Smooth muscle cell (in vitro differentiated cells): ENCODE data around the gene C10orf143. TPM values are rescaled to one million over a fixed set of nuclear protein-coding genes. Genes with fewer than 3 reads are reported as not detected.

ENCODE experiments used
- DNase-seq: peaks from one replicate; lab custom pipeline; 2025; ENCODE audit not compliant: unreplicated experiment; lab: John Stamatoyannopoulos, UW
- H2AFZ ChIP-seq: fragments of 200-600 bp; sonication (generic); 2 replicates; pipeline ENCODE4 v1.6.0; 2016; ENCODE audit warnings: antibody characterized with exemption, low read depth, mild to moderate bottlenecking
- H3F3A ChIP-seq: fragments of 200-600 bp; sonication (generic); 2 replicates; pipeline ENCODE4 v1.6.0; 2017; ENCODE audit warnings: antibody characterized with exemption, low read depth
- H3K27ac ChIP-seq: fragments of 200-600 bp; sonication (generic); 2 replicates; pipeline ENCODE4 v1.5.1; 2016; ENCODE audit warnings: low read depth, mild to moderate bottlenecking
- H3K27me3 ChIP-seq: fragments of 200-600 bp; sonication (generic); 2 replicates; pipeline ENCODE4 v1.6.1; 2016; ENCODE audit warnings: low read depth, mild to moderate bottlenecking
- H3K36me3 ChIP-seq: fragments of 200-600 bp; sonication (generic); 2 replicates; pipeline ENCODE4 v1.5.1; 2016; ENCODE audit warnings: low read depth
- H3K4me1 ChIP-seq: fragments of 200-600 bp; sonication (generic); 2 replicates; pipeline ENCODE4 v1.5.1; 2016; ENCODE audit warnings: low read depth
- H3K4me2 ChIP-seq: fragments of 200-600 bp; sonication (generic); 2 replicates; pipeline ENCODE4 v1.6.0; 2016; ENCODE audit warnings: mild to moderate bottlenecking
- H3K4me3 ChIP-seq: fragments of 200-600 bp; sonication (generic); 2 replicates; pipeline ENCODE4 v1.5.1; 2016; ENCODE audit warnings: mild to moderate bottlenecking
- H3K79me2 ChIP-seq: fragments of 200-600 bp; sonication (generic); 2 replicates; pipeline ENCODE4 v1.6.0; 2016; ENCODE audit warnings: low read depth, mild to moderate bottlenecking
- H3K9ac ChIP-seq: fragments of 200-600 bp; sonication (generic); 2 replicates; pipeline ENCODE4 v1.6.0; 2016; ENCODE audit warnings: low read depth
- H3K9me3 ChIP-seq: fragments of 200-600 bp; sonication (generic); replicated peaks from 2 replicates; pipeline ENCODE4 v1.5.1; 2016; ENCODE audit warnings: low read depth
- H4K20me1 ChIP-seq: fragments of 200-600 bp; sonication (generic); 2 replicates; pipeline ENCODE4 v1.6.0; 2016; ENCODE audit warnings: low read depth
- CTCF ChIP-seq: fragments of 200-600 bp; sonication (generic); IDR thresholded peaks from 2 replicates; pipeline ENCODE4 v1.5.1; 2017; ENCODE audit warnings: borderline replicate concordance, mild to moderate bottlenecking, antibody characterized with exemption; ENCODE audit not compliant: insufficient read depth, poor library complexity, severe bottlenecking
- WGBS: methylation state at CpG from one replicate; pipeline ENCODE4 v1.1.7; 2016; ENCODE audit warnings: low lambda C conversion rate; 5-methylcytosine and 5-hydroxymethylcytosine counted together
- polyA plus RNA-seq: library from polyadenylated mRNA; unstranded; fragments of >200 nt; fragmentation: Nextera tagmentation; extraction: Ambion mirVana; gene quantifications from 2 replicates; pipeline ENCODE4 v1.2.1, GENCODE V29; 2016
- total RNA-seq: library from RNA; depleted of rRNA; stranded (reverse); fragments of >200 nt; gene quantifications from 2 replicates; pipeline ENCODE4 v1.2.3, GENCODE V29; 2014

Gene C10orf143
- total and polyA plus RNA-seq, 2 experiments from 2014 or later, result 2.0 TPM; not detected in 1

GRCh38 chr10:130037169-130037661 is 73.4 kb downstream of the C10orf143 start:
- Histone ChIP-seq H3F3A (no peaks in the 10 kb centered on the region), H3K79me2 (no peaks in the 10 kb centered on the region), H3K4me3 (no peak overlapping the region), H3K9ac (no peak overlapping the region), H3K4me2 (no peak overlapping the region), H3K27me3 (peaks cover 11% of the 10 kb centered on the region), H3K27ac (no peak overlapping the region), H2AFZ (no peak overlapping the region), H3K9me3 (no peaks in the 10 kb centered on the region), H4K20me1 (no peaks in the 10 kb centered on the region), H3K36me3 (no peaks in the 10 kb centered on the region), H3K4me1 (no peaks in the 10 kb centered on the region)
- TF ChIP-seq CTCF, result no peak
- WGBS, result 92% methylated on average over 14 of the region's 14 CpGs
- DNase-seq, result no peak

- 91% methylated on average over 13 of the region's 13 CpGs for WGBS
- Histone ChIP-seq H2AFZ (no peak overlapping the region), H3K27me3 (peaks cover 4% of the 10 kb centered on the region), H3K36me3 (no peaks in the 10 kb centered on the region), H3K9me3 (no peaks in the 10 kb centered on the region), H3K79me2 (no peaks in the 10 kb centered on the region), H4K20me1 (no peaks in the 10 kb centered on the region), H3K27ac (no peak overlapping the region), H3K4me3 (no peak overlapping the region), H3K9ac (no peak overlapping the region), H3K4me1 (no peaks in the 10 kb centered on the region), H3F3A (no peaks in the 10 kb centered on the region), H3K4me2 (no peak overlapping the region)
- TF ChIP-seq CTCF, result no peak
- no peak for DNase-seq
Observed at GRCh38 chr10:130036296-130037065, 74.1 kb downstream of the C10orf143 start.

GRCh38 chr10:130029209-130029608 is 81.4 kb downstream of the C10orf143 start:
- no peaks in the 10 kb centered on the region for H3K27me3 ChIP-seq
- no peaks in the 10 kb centered on the region for H3F3A ChIP-seq
- H3K4me1 ChIP-seq, result no peaks in the 10 kb centered on the region
- no peak for DNase-seq
- TF ChIP-seq CTCF, result no peak
- H3K4me2 ChIP-seq, result no peak overlapping the region
- no peak overlapping the region for H3K27ac ChIP-seq
- 92% methylated on average over 4 of the region's 4 CpGs for WGBS
- no peak overlapping the region for H3K9ac ChIP-seq
- no peaks in the 10 kb centered on the region for H3K36me3 ChIP-seq
- H2AFZ ChIP-seq, result no peak overlapping the region
- H3K4me3 ChIP-seq, result no peak overlapping the region
- no peaks in the 10 kb centered on the region for H3K79me2 ChIP-seq
- H3K9me3 ChIP-seq, result no peaks in the 10 kb centered on the region
- no peaks in the 10 kb centered on the region for H4K20me1 ChIP-seq

GRCh38 chr10:130028465-130028819 is 82.2 kb downstream of the C10orf143 start:
- Histone ChIP-seq H3K4me3 (no peak overlapping the region), H3K79me2 (no peaks in the 10 kb centered on the region), H3K9me3 (no peaks in the 10 kb centered on the region), H3F3A (no peaks in the 10 kb centered on the region), H3K27ac (no peak overlapping the region), H3K4me1 (no peaks in the 10 kb centered on the region), H2AFZ (no peak overlapping the region), H3K4me2 (no peak overlapping the region), H4K20me1 (no peaks in the 10 kb centered on the region), H3K36me3 (no peaks in the 10 kb centered on the region), H3K27me3 (no peaks in the 10 kb centered on the region), H3K9ac (no peak overlapping the region)
- WGBS, result 96% methylated on average over 4 of the region's 4 CpGs
- no peak for TF ChIP-seq CTCF
- no peak for DNase-seq
